Nephron (organoid): ENCODE results near the gene SLC43A1.
"Not testable (repeated sequence)": the region's sequence is repeated elsewhere in the genome, so short reads cannot be mapped to it uniquely, and the experiment has no call there.

ENCODE experiments used
- H3K27ac Mint-ChIP-seq, 3 experiments: 2 replicates each; pipeline ENCODE4 v1.8.0; 2020; ENCODE audit warnings: mixed read lengths in 3 of 3, mild to moderate bottlenecking in 2 of 3, moderate library complexity in 1 of 3
- H3K27me3 Mint-ChIP-seq: 2 replicates; pipeline ENCODE4 v1.8.0; 2021; ENCODE audit warnings: low read depth, mild to moderate bottlenecking, moderate library complexity, mixed read lengths
- H3K36me3 Mint-ChIP-seq: 2 replicates; pipeline ENCODE4 v1.8.0; 2020; ENCODE audit warnings: low read depth, mixed read lengths
- H3K4me1 Mint-ChIP-seq: 2 replicates; pipeline ENCODE4 v1.8.0; 2020; ENCODE audit warnings: mixed read lengths
- H3K4me3 Mint-ChIP-seq, 3 experiments: 2 replicates each; pipeline ENCODE4 v1.8.0; 2020; ENCODE audit warnings: mild to moderate bottlenecking in 3 of 3, mixed read lengths in 3 of 3, moderate library complexity in 2 of 3
- H3K9me3 Mint-ChIP-seq: 2 replicates; pipeline ENCODE4 v1.8.0; 2020; ENCODE audit warnings: mixed read lengths
- CTCF ChIP-seq, 3 experiments: fragments of 200-600 bp; sonication (generic); IDR thresholded peaks; one replicate each; pipeline ENCODE4 v1.5.0; 2021; ENCODE audit warnings: antibody characterized with exemption in 3 of 3; ENCODE audit not compliant: unreplicated experiment in 3 of 3

Gene SLC43A1

GRCh38 chr11:57446055-57446454 lies 69.4 kb downstream of the SLC43A1 start:
- Mint-ChIP-seq H3K4me3 (no peak overlapping the region), H3K36me3 (no peaks in the 10 kb centered on the region), H3K9me3 (no peaks in the 10 kb centered on the region), H3K27me3 (peaks cover 14% of the 10 kb centered on the region), H3K4me1 (no peaks in the 10 kb centered on the region), H3K27ac (no peak overlapping the region)
- TF ChIP-seq CTCF (IDR thresholded peaks at IDR 0.05; ENCODE audit: unreplicated experiment in 3 of 3) = no peak

- H3K27ac Mint-ChIP-seq, H3K27me3 Mint-ChIP-seq, H3K4me3 Mint-ChIP-seq, H3K36me3 Mint-ChIP-seq, H3K9me3 Mint-ChIP-seq, H3K4me1 Mint-ChIP-seq: not testable (repeated sequence)
Measured at GRCh38 chr11:57445122-57445394, 70.4 kb downstream of the SLC43A1 start.

GRCh38 chr11:57444362-57445121 lies 71.0 kb downstream of the SLC43A1 start:
- Mint-ChIP-seq H3K4me3 (no peak overlapping the region), H3K27me3 (peaks cover 4% of the 10 kb centered on the region), H3K9me3 (no peaks in the 10 kb centered on the region), H3K27ac (no peak overlapping the region), H3K36me3 (no peaks in the 10 kb centered on the region), H3K4me1 (no peaks in the 10 kb centered on the region)
- no peak for TF ChIP-seq CTCF (IDR thresholded peaks at IDR 0.05; ENCODE audit: unreplicated experiment in 3 of 3)

GRCh38 chr11:57440744-57441414 lies 74.6 kb downstream of the SLC43A1 start:
- no peak for TF ChIP-seq CTCF (IDR thresholded peaks at IDR 0.05; ENCODE audit: unreplicated experiment in 3 of 3)
- Mint-ChIP-seq H3K36me3 (no peaks in the 10 kb centered on the region), H3K27me3 (peaks cover 7% of the 10 kb centered on the region), H3K4me3 (no peak overlapping the region), H3K27ac (no peak overlapping the region), H3K9me3 (no peaks in the 10 kb centered on the region), H3K4me1 (no peaks in the 10 kb centered on the region)

- no peak overlapping the region for H3K4me3 Mint-ChIP-seq
- H3K27me3 Mint-ChIP-seq = peaks cover 12% of the 10 kb centered on the region
- H3K9me3 Mint-ChIP-seq = no peaks in the 10 kb centered on the region
- H3K4me1 Mint-ChIP-seq = no peaks in the 10 kb centered on the region
- no peak overlapping the region for H3K27ac Mint-ChIP-seq
- TF ChIP-seq CTCF (IDR thresholded peaks at IDR 0.05; ENCODE audit: unreplicated experiment in 3 of 3) = no peak
- H3K36me3 Mint-ChIP-seq = no peaks in the 10 kb centered on the region
Measured at GRCh38 chr11:57439786-57440185, 75.7 kb downstream of the SLC43A1 start.

GRCh38 chr11:57438345-57439285 lies 76.9 kb downstream of the SLC43A1 start:
- TF ChIP-seq CTCF (IDR thresholded peaks at IDR 0.05; ENCODE audit: unreplicated experiment in 3 of 3) = no peak
- Mint-ChIP-seq H3K4me3 (no peak overlapping the region), H3K4me1 (no peaks in the 10 kb centered on the region), H3K9me3 (no peaks in the 10 kb centered on the region), H3K27me3 (peaks cover 23% of the 10 kb centered on the region), H3K27ac (no peak overlapping the region), H3K36me3 (no peaks in the 10 kb centered on the region)
